Measurements from ENCODE around the gene ATP6V0E2.
"Not testable (repeated sequence)": the region's sequence is repeated elsewhere in the genome, so short reads cannot be mapped to it uniquely, and the experiment has no call there.

The ATP6V0E2 gene

GRCh38 chr7:149880638-149881311 is 7.0 kb downstream of the ATP6V0E2 start:
- DNase-seq: no peak

GRCh38 chr7:149881328-149882247 is 7.8 kb downstream of the ATP6V0E2 start:
- no peak for DNase-seq

- DNase-seq: no peak
Observed at GRCh38 chr7:149882248-149883047, 8.7 kb downstream of the ATP6V0E2 start.

- no peak for DNase-seq
Observed at GRCh38 chr7:149883048-149883438, 9.3 kb downstream of the ATP6V0E2 start.

GRCh38 chr7:149883452-149883861 is 9.7 kb downstream of the ATP6V0E2 start:
- no peak for DNase-seq

- no peak for DNase-seq
Observed at GRCh38 chr7:149884016-149884415, 10.2 kb downstream of the ATP6V0E2 start.

- DNase-seq: no peak
Observed at GRCh38 chr7:149884541-149884940, 10.8 kb downstream of the ATP6V0E2 start.

- no peak for DNase-seq
Observed at GRCh38 chr7:149885191-149886017, 11.6 kb downstream of the ATP6V0E2 start.

- no peak for DNase-seq
Observed at GRCh38 chr7:149886018-149886415, 12.2 kb downstream of the ATP6V0E2 start.

- DNase-seq: no peak
Observed at GRCh38 chr7:149887311-149887710, 13.5 kb downstream of the ATP6V0E2 start.

- not testable (repeated sequence) for DNase-seq
Observed at GRCh38 chr7:149890715-149891114, 16.9 kb downstream of the ATP6V0E2 start.

- not testable (repeated sequence) for DNase-seq
Observed at GRCh38 chr7:149894957-149895356, 21.2 kb downstream of the ATP6V0E2 start.

- not testable (repeated sequence) for DNase-seq
Observed at GRCh38 chr7:149907776-149908376, 34.1 kb downstream of the ATP6V0E2 start.

GRCh38 chr7:149910219-149910618 is 36.5 kb downstream of the ATP6V0E2 start:
- not testable (repeated sequence) for DNase-seq

GRCh38 chr7:149912126-149912525 is 38.4 kb downstream of the ATP6V0E2 start:
- DNase-seq: not testable (repeated sequence)

GRCh38 chr7:149926414-149926813 is 52.6 kb downstream of the ATP6V0E2 start:
- not testable (repeated sequence) for DNase-seq
